HG02981 (cell line): ENCODE data around the gene MAP1LC3B.

Source experiments
- ATAC-seq: cut with Tn5 transposase; IDR thresholded peaks from one replicate; pipeline ENCODE4 v1.9.1; 2021; ENCODE audit warnings: mild to moderate bottlenecking, moderate library complexity; ENCODE audit not compliant: unreplicated experiment

The MAP1LC3B gene

GRCh38 chr16:87425941-87426340, 33.8 kb downstream of the MAP1LC3B start:
- ATAC-seq: no peak

GRCh38 chr16:87426423-87427215, 34.5 kb downstream of the MAP1LC3B start:
- ATAC-seq: no peak

DNA sequence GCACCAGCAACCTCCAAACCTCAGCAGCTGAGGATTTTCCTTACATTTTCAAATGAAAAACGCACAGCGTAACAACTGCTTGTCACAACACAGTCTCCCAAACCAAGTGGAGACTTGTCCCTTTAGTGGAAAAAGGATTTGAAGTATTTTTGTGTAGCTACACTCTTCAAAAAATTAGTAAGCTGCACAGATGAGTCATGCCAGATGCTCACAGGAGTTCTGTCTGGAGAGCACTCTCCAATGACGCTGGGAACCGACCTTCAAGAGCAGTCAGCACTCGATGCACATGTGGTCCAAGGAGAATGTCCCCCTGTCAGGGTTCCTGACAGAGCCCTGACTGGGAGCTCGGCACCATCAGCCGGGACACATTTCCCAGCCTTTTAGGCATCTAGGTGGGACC, 39.8 kb downstream of the MAP1LC3B start:
- ATAC-seq: no peak

DNA sequence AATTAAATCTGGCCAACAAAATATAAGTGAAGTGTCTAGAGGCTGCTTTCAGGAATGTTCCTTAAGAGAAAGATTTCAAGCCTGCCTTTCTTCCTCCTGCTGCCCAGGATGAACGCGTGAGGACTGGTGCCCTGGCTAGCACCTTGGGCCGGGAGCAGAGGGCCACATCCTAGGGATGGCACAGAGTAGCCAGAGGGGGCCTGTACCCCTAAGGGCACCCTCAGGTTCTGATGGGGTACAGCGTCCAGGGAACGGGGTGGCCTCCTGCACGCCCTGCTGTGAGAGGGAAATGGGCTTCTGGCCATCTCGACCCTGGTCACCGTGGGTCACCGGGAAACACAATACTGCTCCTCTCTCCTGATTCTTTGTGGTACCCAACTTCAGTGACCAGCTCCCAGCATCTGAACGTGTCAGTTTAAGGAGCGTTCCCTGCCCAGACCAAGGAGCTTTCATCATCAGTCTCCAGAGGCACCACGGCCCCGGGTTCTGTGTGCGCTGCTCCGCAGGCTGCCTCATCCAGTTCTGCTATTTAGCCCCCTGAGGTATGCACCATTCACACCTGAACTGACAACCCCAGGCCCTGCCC, 40.3 kb downstream of the MAP1LC3B start:
- ATAC-seq: no peak

- no peak for ATAC-seq
Measured at GRCh38 chr16:87434146-87434667, 42.1 kb downstream of the MAP1LC3B start.

GRCh38 chr16:87435372-87436224, 43.5 kb downstream of the MAP1LC3B start:
- no peak for ATAC-seq

DNA sequence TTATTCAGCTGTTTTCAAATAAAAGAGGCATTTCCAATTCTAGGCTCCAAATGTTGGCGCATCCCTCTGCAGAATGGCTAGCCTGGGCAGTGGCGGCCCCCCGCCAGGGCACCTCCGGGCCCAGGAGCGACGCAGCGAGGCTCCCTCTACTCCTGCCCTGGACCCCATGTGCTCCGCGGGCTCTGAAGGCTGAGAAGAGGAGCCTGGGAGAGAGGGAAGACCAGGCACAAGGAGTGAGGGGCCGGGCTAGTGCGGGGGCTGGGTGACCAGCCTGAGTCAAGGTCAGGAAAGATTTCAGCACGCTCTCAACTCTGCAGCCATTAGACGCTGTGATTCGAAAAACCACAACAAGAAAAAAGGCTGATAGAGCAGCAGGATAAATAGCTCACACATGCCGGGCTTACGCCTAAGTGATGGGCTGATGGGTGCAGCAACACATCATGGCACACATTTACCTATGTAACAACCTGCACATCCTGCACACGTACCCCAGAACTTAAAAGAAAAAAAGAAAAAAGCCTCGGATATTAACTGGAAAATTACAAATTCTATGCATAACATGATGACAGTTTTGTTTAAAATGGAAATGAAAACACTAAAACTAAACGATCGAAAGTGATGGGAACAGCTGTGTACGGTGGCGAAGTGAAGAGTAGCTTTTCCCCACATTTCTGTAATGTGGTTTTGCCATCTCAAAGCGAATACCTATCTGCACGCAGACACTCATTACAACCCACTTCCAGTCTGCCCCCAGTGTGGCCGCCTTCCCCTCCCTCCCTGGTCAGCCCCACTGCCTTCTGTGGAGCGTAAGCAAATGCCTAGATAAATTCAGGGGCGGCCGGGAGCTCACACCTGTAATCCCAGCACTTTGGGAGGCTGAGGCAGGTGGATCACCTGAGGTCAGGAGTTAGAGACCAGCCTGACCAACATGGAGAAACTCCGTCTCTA, 44.4 kb downstream of the MAP1LC3B start:
- no peak for ATAC-seq

DNA sequence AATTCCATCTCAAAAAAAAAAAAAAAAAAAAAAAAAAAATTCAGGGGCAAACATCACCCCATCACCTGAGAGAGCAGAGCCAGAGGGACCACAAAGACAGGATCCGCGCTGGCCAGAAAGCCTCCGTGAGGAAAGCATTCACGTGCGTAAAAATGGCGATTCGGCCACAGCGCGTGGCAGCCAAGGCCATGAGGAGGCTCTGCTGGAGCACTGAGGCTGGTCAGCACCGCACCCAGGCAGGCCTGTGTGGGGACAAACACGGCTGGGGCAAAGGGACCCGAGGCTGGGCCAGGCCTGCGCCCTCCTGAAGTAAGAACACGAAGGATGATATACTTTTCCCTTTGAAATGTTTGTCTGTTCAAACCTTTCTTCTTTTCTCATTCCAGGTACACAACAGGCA, 45.2 kb downstream of the MAP1LC3B start:
- ATAC-seq: no peak

- ATAC-seq: no peak
Measured at GRCh38 chr16:87437911-87438610, 45.9 kb downstream of the MAP1LC3B start.

DNA sequence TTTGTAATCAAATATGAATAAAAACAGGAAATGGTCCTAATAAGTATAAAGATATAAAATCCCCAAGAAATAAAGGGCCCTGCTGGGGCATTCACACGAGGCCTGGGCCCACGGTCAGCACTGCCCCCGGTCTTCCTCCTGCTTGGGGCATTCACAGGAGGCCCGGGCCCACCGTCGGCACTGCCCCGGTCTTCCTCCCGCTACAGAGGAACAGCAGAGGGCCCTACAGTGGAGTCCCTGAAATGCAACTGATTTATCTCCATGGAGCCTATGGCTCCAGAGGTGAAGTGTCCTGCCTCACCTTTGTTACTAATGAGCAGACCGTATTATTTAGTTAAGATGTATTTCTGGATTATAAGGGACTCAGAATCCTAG, 46.5 kb downstream of the MAP1LC3B start:
- ATAC-seq: no peak

DNA sequence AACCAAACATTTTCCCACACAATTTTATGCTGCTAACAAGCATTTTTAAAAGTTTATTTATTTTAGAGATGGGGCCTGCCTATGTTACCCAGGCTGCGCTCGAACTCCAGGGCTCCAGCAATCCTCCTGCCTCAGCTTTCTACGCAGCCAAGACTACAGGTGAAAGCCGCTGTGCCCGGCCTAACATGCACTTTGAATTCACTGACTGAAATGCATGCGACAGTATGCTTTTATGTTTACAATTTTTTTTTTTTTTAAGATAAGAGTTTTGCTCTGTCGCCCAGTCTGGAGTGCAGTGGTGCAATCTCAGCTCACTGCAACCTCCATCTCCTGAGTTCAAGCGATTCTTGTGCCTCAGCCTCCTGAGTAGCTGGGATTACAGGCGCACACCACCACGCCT, 47.8 kb downstream of the MAP1LC3B start:
- ATAC-seq: no peak

- no peak for ATAC-seq
Measured at GRCh38 chr16:87441886-87442580, 49.9 kb downstream of the MAP1LC3B start.

- no peak for ATAC-seq
Measured at GRCh38 chr16:87442581-87442966, 50.4 kb downstream of the MAP1LC3B start.

DNA sequence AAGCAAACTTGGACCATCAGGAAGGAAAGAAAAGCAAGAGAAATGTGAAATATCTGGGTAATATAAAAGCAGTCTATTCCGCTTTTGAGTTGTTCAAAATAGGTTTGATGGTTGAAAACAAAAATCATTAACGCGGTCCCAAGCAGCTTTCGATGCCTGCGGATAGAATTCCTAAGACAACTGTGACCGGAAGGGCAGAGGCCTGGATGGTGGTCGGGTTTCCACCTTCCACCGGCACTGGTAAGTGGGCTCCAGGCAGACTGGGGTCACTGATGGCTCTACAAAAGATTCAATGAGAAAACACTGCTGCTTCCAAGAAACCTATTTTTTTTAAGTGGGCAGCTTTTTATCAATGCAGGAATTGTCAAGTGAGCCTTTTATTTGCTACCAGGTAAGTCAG, 50.9 kb downstream of the MAP1LC3B start:
- ATAC-seq: no peak

DNA sequence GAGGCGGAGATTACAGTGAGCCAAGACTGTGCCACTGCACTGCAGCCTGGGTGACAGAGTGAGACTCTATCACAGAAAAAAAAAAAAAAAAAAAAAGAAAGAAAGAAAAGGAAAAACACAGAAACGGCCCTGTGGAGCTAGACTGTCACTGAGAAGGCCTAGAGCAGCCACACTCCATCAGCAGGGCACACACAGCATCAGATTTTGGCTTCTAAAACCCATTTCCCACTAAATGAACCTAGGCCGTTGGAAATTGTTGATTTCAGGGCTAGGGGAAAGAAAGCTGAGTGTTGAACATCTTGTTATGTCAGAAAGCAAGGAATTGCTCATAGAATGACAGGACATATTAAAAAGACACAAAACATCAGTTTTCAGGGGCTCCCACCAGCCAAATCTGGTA, 51.8 kb downstream of the MAP1LC3B start:
- ATAC-seq: no peak

DNA sequence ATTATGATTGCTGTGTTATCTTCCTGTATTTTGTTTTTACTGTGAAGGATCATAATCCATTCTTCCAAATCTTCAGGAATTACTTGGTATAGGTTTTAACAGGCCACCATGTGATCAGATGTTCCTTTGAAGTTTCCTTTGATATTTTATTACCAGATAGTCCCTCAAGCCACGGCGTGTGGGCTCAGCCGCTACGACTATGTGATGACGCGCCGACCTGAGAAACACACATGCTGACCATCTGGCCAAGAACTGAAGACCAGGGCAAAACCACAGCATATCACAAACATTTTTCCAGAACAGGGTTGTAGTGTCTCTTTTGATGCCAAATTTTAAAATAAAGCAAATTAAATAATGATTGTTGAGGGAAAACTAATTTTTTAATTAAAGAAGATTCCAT, 53.4 kb downstream of the MAP1LC3B start:
- no peak for ATAC-seq

DNA sequence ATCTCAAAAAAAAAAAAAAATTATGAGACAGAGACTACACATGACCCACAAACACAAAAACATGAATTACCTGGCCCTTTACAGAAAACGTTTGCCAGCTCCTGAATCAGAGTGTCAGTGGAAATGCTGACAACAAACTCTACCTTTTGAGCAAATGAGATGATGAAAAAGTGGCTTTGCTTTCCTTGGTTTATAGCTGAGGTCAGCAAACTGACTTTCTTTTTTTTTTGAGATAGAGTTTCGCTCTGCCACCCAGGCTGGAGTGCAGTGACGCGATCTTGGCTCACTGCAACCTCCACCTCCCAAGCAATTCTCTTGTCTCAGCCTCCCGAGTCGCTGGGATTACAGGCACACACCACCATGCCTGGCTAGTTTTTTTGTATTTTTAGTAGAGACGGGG, 54.3 kb downstream of the MAP1LC3B start:
- no peak for ATAC-seq

DNA sequence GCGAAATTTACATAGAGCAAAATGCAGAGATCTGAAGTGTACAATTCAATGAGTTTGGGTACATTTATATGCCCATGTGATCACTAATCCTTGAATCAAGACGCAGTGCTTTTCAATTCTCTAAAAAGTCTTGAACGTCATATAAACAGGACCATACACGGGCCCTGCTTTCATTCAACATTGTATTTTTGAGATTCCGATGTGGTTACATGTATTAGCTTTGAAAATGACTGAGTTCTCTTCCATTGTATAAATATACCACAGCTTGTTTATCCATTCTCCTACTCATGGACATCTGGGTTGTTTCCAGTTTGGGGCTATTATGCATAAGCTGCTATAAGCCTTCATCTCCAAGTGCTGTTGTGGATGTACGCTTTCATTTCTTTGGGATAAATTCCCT, 55.2 kb downstream of the MAP1LC3B start:
- ATAC-seq: no peak

DNA sequence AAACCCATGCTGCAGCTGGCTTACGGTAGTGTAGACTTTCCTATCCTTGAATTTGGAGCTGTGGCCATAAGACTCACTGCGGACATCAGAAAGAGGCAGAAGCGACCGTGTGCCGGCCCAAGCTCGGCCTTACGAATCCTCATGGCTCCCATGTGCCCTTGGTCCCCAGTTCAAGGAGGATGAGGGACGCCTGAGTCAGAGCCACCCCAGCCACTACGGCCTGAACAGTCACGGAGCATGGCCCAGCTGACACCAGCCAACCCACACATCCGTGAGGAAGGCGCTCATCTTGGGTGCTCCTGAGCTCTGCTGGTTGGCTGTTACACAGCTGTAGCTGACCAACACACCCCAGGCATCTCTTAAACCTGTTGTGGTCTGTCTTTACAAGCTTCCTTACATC, 56.7 kb downstream of the MAP1LC3B start:
- ATAC-seq: no peak
